GM12878 (cell line): ENCODE data around the gene POU2F1. TPM values are rescaled to one million over a fixed set of nuclear protein-coding genes. Genes with fewer than 3 reads are reported as not detected.

Experiments used
- ASH2L ChIP-seq: fragments of 300-600, 200-600 bp; sonication (generic); IDR thresholded peaks from 2 replicates; pipeline ENCODE4 v1.6.1; 2017; ENCODE audit warnings: low read depth, mild to moderate bottlenecking, borderline replicate concordance
- BHLHE40 ChIP-seq, 2 experiments: fragments of 450-650 bp in 1 of 2; IDR thresholded peaks; 2 replicates each; pipeline ENCODE4 v1.6.1; 2011 to 2017; ENCODE audit warnings: low read depth in 2 of 2, borderline replicate concordance in 1 of 2, improper control_type of control experiment in 1 of 2, low read length in 1 of 2, mild to moderate bottlenecking in 1 of 2
- BMI1 ChIP-seq: fragments of 450-650 bp; IDR thresholded peaks from 2 replicates; pipeline ENCODE4 v1.6.1; 2016; ENCODE audit warnings: mild to moderate bottlenecking, moderate library complexity, borderline replicate concordance
- CBFB ChIP-seq: IDR thresholded peaks from 2 replicates; pipeline ENCODE4 v1.6.1; 2016; ENCODE audit warnings: antibody characterized with exemption, low read depth
- CEBPB ChIP-seq, 2 experiments: fragments of 150-350 bp in 1 of 2; IDR thresholded peaks; 2 replicates each; pipeline ENCODE4 v1.6.1; 2012 to 2014; ENCODE audit warnings: low read depth in 2 of 2, low read length in 2 of 2, borderline replicate concordance in 1 of 2, inconsistent platforms in 1 of 2
- ESRRA ChIP-seq: IDR thresholded peaks from 2 replicates; pipeline ENCODE4 v1.6.1; 2012; ENCODE audit warnings: mild to moderate bottlenecking, low read length, improper control_type of control experiment
- FOS ChIP-seq: IDR thresholded peaks from 3 replicates; pipeline ENCODE4 v1.6.1; 2011; ENCODE audit warnings: borderline replicate concordance; ENCODE audit not compliant: insufficient read length; ENCODE audit errors: extremely low read depth
- KLF5 ChIP-seq: fragments of 450-650 bp; IDR thresholded peaks from 2 replicates; pipeline ENCODE4 v1.6.1; 2014; ENCODE audit warnings: mild to moderate bottlenecking; ENCODE audit not compliant: partially characterized antibody
- MXI1 ChIP-seq: fragments of 150-350 bp; IDR thresholded peaks from 2 replicates; pipeline ENCODE4 v1.6.1; 2011; ENCODE audit warnings: low read depth, mild to moderate bottlenecking, inconsistent platforms, low read length, improper control_type of control experiment
- SMC3 ChIP-seq: IDR thresholded peaks from 2 replicates; pipeline ENCODE4 v1.6.1; 2011; ENCODE audit warnings: low read length, improper control_type of control experiment, borderline replicate concordance
- TCF3 ChIP-seq: IDR thresholded peaks from 2 replicates; pipeline ENCODE4 v1.6.1; 2012; ENCODE audit warnings: low read depth, mild to moderate bottlenecking, low read length, borderline replicate concordance; ENCODE audit not compliant: insufficient read depth
- YBX1 ChIP-seq: fragments of 450-650 bp; IDR thresholded peaks from 2 replicates; pipeline ENCODE4 v1.6.1; 2016; ENCODE audit warnings: antibody characterized with exemption
- ZNF274 ChIP-seq: IDR thresholded peaks from one replicate; pipeline ENCODE4 v1.8.0; 2011; ENCODE audit not compliant: insufficient read length, insufficient read depth
- polyA plus RNA-seq, 11 experiments: library from polyadenylated mRNA; depleted of rRNA in 4 of 11; unstranded in 6 of 11; stranded (reverse) in 5 of 11; fragments of >200 nt; fragmentation: Nextera tagmentation in 4 of 11; fragmentation: Illumina TruSeq in 1 of 11; extraction: Ambion mirVana in 4 of 11; extraction: Trizol in 1 of 11; gene quantifications; 1 replicate in 1 of 11; 2 replicates in 10 of 11; pipeline versions ENCODE4 v1.2.1 to v1.2.3, GENCODE V29; 2011 to 2016; ENCODE audit warnings: inconsistent platforms in 2 of 11, missing spikeins in 2 of 11, low read depth in 1 of 11
- total RNA-seq, 4 experiments: library from RNA; depleted of rRNA in 3 of 4; stranded (reverse); fragments of >200 nt in 3 of 4; fragmentation: Illumina TruSeq in 1 of 4; extraction: Trizol in 1 of 4; gene quantifications; 2 replicates each; pipeline versions ENCODE4 v1.2.1 to v1.2.3, GENCODE V29; 2013 to 2021
- TF ChIP-seq, protein P1 (sequence below): IDR thresholded peaks from 2 replicates; pipeline ENCODE4 v1.6.1; 2012; ENCODE audit warnings: improper control_type of control experiment, low read depth, low read length; ENCODE audit not compliant: insufficient replicate concordance

POU2F1 gene
- total and polyA plus RNA-seq, 10 of the 15 experiments (the other 5 are each of a cell fraction or from before 2014, with no cell fraction given), result 2.5 to 21.7 (median 12.5) TPM

DNA sequence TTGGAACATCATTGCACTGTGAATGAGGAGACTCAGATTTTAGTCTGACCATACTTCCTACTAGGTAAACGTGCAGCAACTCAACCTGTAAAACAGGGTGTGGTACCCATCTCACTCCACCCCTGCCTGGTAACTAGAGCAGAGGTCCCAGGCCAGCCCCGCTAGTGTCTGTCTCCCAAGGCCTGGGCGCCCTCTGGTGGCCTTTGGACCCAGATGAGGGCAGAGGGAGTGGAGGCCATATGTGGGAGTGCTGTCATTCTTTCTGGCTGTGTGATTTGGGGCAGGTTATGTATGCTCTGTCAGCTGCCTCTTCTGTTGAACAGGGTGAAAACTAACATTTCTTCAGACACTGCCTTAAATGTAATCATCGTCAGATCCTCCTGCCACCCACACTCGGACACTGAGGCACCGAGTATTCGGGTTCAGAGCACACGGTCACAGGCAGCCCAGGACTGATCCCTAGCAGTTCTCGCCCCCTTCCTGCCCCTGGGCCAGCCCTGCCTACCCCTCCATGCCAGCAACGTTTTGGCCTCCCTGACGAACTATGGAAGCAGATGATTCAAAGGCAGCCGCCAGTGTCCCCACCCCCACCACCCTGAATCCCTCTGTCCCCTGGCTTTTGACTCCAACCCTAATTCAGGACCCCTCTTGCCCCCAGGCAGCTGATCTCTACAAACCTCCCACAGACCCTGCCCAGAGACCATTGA lies 221.6 kb downstream of the POU2F1 start (continued):
- TF ChIP-seq CEBPB (IDR thresholded peaks at IDR 0.05; ENCODE audit: borderline replicate concordance in 1 of 2, low read depth in 2 of 2, low read length in 2 of 2) (no peak), BMI1 (no peak), MXI1 (no peak), ASH2L (no peak), TCF3 (no peak), BHLHE40 (IDR thresholded peaks at IDR 0.05; ENCODE audit: borderline replicate concordance in 1 of 2, low read depth in 2 of 2, low read length in 1 of 2) (peak in 1 of 2 experiments; percentile 12; a peak in 1 of 4 replicates), ESRRA (no peak), FOS (no peak), YBX1 (no peak), KLF5 (no peak), ZNF274 (no peak), CBFB (no peak), SMC3 (peak; percentile 97)
- TF ChIP-seq, protein P1, sequence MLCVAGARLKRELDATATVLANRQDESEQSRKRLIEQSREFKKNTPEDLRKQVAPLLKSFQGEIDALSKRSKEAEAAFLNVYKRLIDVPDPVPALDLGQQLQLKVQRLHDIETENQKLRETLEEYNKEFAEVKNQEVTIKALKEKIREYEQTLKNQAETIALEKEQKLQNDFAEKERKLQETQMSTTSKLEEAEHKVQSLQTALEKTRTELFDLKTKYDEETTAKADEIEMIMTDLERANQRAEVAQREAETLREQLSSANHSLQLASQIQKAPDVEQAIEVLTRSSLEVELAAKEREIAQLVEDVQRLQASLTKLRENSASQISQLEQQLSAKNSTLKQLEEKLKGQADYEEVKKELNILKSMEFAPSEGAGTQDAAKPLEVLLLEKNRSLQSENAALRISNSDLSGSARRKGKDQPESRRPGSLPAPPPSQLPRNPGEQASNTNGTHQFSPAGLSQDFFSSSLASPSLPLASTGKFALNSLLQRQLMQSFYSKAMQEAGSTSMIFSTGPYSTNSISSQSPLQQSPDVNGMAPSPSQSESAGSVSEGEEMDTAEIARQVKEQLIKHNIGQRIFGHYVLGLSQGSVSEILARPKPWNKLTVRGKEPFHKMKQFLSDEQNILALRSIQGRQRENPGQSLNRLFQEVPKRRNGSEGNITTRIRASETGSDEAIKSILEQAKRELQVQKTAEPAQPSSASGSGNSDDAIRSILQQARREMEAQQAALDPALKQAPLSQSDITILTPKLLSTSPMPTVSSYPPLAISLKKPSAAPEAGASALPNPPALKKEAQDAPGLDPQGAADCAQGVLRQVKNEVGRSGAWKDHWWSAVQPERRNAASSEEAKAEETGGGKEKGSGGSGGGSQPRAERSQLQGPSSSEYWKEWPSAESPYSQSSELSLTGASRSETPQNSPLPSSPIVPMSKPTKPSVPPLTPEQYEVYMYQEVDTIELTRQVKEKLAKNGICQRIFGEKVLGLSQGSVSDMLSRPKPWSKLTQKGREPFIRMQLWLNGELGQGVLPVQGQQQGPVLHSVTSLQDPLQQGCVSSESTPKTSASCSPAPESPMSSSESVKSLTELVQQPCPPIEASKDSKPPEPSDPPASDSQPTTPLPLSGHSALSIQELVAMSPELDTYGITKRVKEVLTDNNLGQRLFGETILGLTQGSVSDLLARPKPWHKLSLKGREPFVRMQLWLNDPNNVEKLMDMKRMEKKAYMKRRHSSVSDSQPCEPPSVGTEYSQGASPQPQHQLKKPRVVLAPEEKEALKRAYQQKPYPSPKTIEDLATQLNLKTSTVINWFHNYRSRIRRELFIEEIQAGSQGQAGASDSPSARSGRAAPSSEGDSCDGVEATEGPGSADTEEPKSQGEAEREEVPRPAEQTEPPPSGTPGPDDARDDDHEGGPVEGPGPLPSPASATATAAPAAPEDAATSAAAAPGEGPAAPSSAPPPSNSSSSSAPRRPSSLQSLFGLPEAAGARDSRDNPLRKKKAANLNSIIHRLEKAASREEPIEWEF, result no peak
- TF ChIP-seq, all 136 proteins: peak for 10
